Stimulated activated CD4-positive, alpha-beta T cell treated with anti-CD3 and anti-CD28 coated beads, Interleukin-1b, Interleukin-23, amount 100 ng/mL, for 4 hours (primary cell): Measurements from ENCODE around the gene ARHGEF3.
A peak's percentile ranks its signal among the peaks of the same experiment; 100 is the strongest.
"Not testable (repeated sequence)": the region's sequence is repeated elsewhere in the genome, so short reads cannot be mapped to it uniquely, and the experiment has no call there.

ENCODE experiments used
- DNase-seq, 2 donors: peaks; one replicate each; pipeline ENCODE4 v3.0.0-alpha.2; 2020; ENCODE audit warnings: low read depth in 2 of 2

Gene ARHGEF3

GRCh38 chr3:56725175-56725574, 76.6 kb downstream of the ARHGEF3 start:
- peak in 1 of 2 donors; percentile 31 for DNase-seq

GRCh38 chr3:56724676-56725075, 77.1 kb downstream of the ARHGEF3 start:
- DNase-seq: no peak

GRCh38 chr3:56720849-56721248, 80.9 kb downstream of the ARHGEF3 start:
- no peak for DNase-seq

- not testable (repeated sequence) for DNase-seq
Observed at GRCh38 chr3:56718809-56719208, 82.9 kb downstream of the ARHGEF3 start.

- no peak for DNase-seq
Observed at GRCh38 chr3:56711344-56711743, 90.4 kb downstream of the ARHGEF3 start.

- not testable (repeated sequence) for DNase-seq
Observed at GRCh38 chr3:56707412-56707811, 94.3 kb downstream of the ARHGEF3 start.

GRCh38 chr3:56706629-56707028, 95.1 kb downstream of the ARHGEF3 start:
- DNase-seq: no peak

- DNase-seq: no peak
Observed at GRCh38 chr3:56704706-56705105, 97.0 kb downstream of the ARHGEF3 start.

- DNase-seq: peak in 1 of 2 donors; percentile 52
Observed at GRCh38 chr3:56702490-56703315, 99.0 kb downstream of the ARHGEF3 start.

- no peak for DNase-seq
Observed at GRCh38 chr3:56700151-56700550, 101.6 kb downstream of the ARHGEF3 start.

- DNase-seq: no peak
Observed at GRCh38 chr3:56694867-56695683, 106.7 kb downstream of the ARHGEF3 start.

GRCh38 chr3:56693750-56694149, 108.0 kb downstream of the ARHGEF3 start:
- DNase-seq: no peak

- DNase-seq: not testable (repeated sequence)
Observed at GRCh38 chr3:56692520-56693433, 109.0 kb downstream of the ARHGEF3 start.

GRCh38 chr3:56692001-56692365, 109.8 kb downstream of the ARHGEF3 start:
- not testable (repeated sequence) for DNase-seq

GRCh38 chr3:56691165-56692000, 110.4 kb downstream of the ARHGEF3 start:
- no peak for DNase-seq

GRCh38 chr3:56689303-56689702, 112.4 kb downstream of the ARHGEF3 start:
- DNase-seq: no peak

GRCh38 chr3:56688191-56688590, 113.6 kb downstream of the ARHGEF3 start:
- no peak for DNase-seq

GRCh38 chr3:56684029-56684428, 117.7 kb downstream of the ARHGEF3 start:
- DNase-seq: no peak

- peak; percentile 84 to 86 for DNase-seq
Observed at GRCh38 chr3:56683122-56683817, 118.5 kb downstream of the ARHGEF3 start, which contains the start of gene TASOR. Gene TASOR, minus strand, starts transcription at chr3:56683265. Its CDS starts 259 bp downstream, at chr3:56683006.
